Endometrium (tissue), 2 donors: ENCODE results near the gene PHLPP2.

Source experiments
- FAIRE-seq: peaks from 2 replicates; lab custom pipeline; 2012; peaks lifted over from hg19 to GRCh38; lab: Jason Lieb, UNC
- donor health status: control.
- donor health status: control.

PHLPP2 gene

GRCh38 chr16:71670537-71670936 lies 54.0 kb downstream of the PHLPP2 start:
- FAIRE-seq = no peak

GRCh38 chr16:71669926-71670536 lies 54.5 kb downstream of the PHLPP2 start:
- no peak for FAIRE-seq

DNA sequence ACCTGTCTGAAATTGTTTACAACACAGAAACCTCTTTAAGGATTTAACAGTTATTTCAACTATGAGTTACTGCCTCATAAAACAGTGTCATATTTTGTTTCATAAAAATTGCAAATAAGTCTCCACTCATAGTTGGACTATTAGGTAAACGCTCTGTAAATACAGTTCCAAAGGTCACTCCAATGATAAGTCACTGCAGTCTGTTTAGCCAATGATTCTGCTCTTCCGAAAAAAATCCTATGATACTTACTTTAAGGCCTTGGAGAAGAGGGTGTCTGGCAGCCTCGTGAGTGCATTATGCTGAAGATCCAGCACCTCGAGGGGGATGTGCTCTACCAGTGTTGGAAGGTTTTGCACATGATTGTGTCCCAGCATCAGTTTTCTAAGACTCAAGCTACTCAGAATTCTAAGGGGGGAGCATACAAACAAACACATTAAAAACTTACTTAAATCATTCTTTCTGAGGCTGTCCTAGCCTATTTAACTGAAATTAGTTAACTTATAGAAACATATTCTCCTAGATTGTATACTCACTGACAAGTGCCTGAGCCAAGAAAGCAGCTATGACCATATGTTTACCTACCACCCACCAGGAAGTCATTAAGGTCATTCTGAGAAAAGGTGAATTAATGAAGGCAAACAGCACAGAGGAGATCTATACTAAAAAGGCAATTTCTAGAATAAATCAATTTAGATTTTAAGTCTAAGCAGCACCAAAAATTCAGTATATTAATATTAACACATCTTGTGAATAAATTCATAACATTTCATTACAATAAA lies 57.4 kb downstream of the PHLPP2 start:
- FAIRE-seq = no peak

DNA sequence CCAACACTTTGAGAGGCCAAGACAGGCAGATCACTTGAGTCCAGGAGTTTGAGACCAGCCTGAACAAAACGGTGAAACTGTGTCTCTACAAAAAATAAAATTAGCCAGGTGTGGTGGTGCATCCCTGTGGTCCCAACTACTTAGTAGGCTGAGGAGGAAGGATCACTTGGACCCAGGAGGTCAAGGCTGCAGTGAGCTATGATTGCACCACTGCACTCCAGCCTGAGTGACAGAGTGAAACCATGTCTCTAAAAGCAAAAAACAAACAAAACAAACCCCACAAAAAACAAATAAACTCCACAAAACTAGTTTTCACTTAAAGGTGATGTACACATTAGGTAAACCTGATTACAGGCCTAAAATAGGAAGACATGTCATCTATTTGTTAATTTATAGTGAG lies 58.2 kb downstream of the PHLPP2 start:
- no peak for FAIRE-seq

DNA sequence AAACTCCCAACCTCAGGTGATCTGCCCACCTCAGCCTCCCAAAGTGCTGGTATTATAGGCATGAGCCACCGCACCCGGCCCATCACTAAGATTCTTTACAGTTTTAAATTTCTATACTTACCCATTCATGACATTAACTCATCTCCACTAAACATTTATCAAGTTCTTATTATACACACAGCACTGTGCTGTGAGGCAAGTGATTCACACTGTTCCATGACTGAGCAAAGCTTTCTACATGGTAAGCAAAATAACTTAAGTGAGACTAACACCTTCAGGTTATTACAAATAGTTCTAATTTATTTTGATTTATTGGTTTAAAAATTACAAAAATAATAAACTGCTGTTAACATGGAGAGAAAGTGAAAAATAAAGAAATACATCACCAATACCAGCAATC lies 65.0 kb downstream of the PHLPP2 start:
- FAIRE-seq = no peak

DNA sequence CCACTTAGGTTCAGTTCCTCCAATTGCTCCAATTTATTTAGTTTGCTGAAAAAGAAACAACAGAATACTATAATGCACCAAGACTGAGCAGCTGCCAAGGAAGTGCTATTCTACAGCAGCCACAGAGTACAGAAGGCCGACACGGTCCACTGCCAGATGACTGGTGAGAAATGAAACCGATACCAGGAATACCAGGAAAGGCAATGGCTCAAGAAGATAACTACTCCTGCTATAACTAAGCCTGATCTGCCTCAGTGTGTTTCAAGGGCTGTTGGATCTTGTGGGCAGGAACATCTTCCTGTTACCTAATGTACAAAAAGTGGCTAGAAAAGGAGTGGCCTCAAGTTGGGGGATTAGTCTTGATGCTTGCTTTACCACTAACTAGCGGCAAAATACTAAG lies 65.7 kb downstream of the PHLPP2 start:
- FAIRE-seq = no peak

- FAIRE-seq = no peak
Observed at GRCh38 chr16:71649704-71650103, 74.8 kb downstream of the PHLPP2 start.

- no peak for FAIRE-seq
Observed at GRCh38 chr16:71648921-71649320, 75.6 kb downstream of the PHLPP2 start.

DNA sequence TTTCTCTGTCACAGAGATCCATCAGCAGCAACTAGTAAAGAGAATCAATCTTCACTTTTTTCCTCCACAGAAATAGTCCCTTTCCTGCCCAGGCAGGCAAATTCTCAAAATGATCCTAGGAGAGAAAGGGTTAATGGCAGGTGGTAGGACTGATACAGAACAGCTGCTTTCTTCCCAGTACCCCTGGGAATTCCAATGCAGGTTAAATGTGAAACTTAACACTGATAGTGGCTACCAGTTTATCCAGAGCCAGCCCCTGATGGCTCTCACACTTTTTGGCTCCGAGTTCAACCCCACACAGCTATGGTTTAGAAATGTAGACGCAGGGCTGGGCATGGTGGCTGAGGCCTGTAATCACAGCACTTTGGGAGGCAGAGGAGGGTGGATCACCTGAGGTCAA lies 76.3 kb downstream of the PHLPP2 start:
- FAIRE-seq = no peak

- FAIRE-seq = no peak
Observed at GRCh38 chr16:71647391-71647790, 77.1 kb downstream of the PHLPP2 start.

DNA sequence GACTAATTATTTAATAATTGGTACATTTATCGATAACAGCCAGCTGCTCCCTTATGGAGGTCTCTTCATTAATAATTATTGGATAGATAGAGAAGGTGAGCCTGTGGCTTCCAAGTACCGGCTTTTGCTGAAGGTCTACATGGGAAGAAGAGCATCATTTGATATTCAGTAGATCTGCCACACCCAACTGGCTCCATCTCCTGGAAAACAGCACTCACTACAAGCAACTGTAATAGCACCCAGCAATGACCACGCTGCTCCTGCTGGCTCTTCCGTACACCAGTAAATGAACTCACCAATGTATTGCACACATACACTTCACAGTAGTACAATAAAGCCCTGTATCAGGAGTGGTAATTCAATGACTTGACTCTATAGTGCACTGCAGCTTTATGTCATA lies 79.1 kb downstream of the PHLPP2 start:
- FAIRE-seq = no peak

- no peak for FAIRE-seq
Observed at GRCh38 chr16:71637398-71637797, 87.1 kb downstream of the PHLPP2 start.

DNA sequence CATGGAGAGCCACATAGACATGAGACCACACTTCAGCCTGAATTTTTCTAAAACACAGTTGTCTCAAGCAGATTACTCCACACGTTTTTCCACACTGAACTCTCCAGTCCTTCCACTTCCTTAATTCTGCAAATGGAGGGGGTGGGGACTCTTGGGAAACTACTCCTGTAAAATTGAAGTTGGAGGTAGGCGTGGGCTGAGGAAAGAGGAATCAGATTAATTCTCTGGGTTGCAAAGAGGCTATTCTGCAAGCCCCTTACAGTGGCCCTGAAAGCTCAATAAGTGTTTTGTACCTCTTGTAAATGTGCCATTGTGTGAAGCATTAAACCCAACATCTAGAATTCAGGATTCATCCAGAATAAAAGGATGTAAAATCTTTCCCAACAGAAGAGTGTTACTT lies 88.9 kb downstream of the PHLPP2 start:
- FAIRE-seq = no peak

- no peak for FAIRE-seq
Observed at GRCh38 chr16:71631776-71632175, 92.7 kb downstream of the PHLPP2 start.

DNA sequence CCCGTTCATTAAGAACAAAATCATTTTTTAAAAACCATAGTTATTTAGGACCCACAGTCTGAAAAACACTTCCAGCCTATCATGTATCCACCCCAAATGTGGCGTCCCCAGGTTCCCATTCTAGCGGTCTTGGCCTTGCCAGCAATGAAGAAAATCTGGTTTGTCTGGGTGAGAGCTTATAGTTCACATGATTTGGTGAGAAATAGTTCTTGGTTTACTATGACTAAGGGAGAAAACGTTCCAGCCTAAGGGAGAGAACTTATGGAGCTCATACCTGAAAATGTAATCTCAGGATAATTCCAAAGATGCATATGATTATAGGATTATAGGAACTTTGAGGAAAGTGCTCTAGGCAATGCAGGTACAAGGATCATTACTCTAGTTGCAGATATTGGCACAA lies 93.7 kb downstream of the PHLPP2 start:
- no peak for FAIRE-seq

DNA sequence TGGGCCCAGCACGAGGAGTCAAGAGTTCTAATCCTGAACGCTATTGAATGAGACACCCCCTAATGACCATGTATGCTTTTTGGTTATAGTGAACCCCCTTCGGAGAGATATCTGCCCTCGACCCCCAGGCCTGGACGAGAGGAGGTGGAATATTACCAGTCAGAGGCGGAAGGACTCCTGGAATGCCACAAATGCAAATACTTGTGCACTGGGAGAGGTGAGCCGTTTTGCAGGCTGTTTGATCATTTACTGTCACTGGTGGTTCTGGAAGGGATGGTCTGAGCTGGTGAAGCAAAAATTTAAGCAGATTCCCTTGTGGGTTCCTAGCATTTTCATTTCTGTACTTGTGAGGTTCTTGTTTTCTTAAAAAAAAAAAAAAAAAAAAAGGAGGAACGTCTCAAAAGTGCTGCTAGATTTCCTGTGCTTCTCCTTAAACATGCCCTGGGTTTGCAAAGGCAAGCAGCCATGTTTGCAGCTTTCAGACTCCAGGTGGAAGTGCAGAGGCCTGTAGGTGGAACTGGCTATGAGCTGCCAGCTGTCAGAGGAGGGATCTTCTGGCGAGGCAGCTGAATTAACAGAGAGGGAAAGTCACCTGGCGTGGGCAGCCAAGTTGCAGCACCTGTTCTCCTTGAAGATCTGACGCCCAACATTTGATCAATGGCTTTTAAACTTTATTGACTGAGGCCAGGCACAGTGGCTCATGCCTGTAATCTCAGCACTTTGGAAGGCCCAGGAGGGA lies 95.1 kb downstream of the PHLPP2 start:
- FAIRE-seq = no peak

DNA sequence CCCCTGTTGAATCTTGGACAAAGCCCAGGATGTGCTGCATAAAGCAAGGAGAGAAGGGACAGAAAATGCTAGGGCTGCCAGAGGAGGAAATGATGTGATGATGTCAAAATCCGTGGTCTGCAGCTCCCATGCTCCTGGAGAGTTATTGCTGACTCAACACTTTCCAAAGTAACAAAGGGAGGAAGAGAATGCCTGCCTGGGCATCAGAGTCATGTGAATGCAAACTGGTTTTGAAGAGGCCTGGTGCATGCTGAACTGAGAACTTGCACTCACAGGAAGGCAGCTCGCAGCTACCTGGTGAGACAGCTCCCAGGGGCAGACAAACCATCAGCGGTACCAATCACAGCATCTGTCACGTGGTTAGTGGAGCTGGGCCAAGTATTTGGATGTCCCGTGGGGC lies 95.7 kb downstream of the PHLPP2 start:
- no peak for FAIRE-seq

- no peak for FAIRE-seq
Observed at GRCh38 chr16:71627731-71628181, 96.7 kb downstream of the PHLPP2 start.

DNA sequence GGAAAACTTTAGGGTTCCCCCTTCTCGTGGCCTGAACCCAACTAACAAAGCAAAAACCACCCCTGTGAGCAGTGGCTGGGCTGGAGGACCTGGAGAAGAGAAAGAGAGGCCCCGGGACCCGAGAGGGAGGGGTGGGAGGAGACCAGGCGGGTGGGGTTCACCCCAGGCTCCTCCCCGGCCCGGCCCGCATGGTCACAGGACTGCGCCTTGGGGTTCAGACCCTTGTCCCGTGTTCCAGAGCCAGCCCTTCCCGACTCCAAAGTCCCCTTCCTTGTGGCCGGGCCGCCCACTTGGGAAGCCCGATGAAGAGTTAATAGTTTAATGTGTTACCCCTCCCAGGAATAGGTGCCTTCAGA lies 97.7 kb downstream of the PHLPP2 start:
- FAIRE-seq = no peak

GRCh38 chr16:71626018-71626857 lies 98.3 kb downstream of the PHLPP2 start, which contains the start of gene MARVELD3:
Gene MARVELD3, plus strand, starts transcription at chr16:71626184. Its CDS starts 46 bp downstream, at chr16:71626230.
- no peak for FAIRE-seq

DNA sequence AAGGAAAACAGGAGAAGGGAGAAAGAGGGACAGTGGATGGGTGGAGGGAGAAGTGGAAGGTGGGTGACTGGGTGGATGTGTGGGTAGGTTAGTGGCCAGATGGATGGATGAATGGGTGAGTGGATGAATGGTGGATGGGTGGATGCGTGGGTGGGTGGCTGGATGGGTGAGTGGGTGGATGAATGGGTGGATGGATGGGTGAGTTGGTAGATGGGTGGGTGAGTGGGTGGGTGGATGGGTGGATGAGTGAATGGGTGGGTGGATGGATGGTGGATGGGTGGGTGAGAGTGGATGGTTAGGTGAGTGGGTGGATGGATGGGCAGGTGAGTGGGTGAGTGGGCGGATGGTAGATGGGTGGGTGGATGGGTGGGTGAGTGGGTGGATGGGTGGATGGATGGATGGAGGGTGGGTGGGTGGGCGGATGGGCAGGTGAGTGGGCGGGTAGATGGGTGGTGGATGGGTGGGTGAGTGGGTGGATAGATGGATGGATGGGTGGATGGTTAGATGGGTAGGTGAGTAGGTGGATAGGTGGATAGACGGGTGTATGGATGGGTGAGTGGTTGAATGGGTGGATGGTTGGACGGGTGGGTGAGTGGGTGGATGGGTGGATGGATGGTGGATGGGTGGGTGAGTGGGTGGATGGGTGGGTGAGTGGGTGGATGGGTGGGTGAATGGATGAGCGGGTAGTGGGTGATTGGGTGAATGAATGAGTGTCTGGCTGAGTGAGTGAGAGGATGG lies 99.2 kb downstream of the PHLPP2 start:
- FAIRE-seq = no peak

DNA sequence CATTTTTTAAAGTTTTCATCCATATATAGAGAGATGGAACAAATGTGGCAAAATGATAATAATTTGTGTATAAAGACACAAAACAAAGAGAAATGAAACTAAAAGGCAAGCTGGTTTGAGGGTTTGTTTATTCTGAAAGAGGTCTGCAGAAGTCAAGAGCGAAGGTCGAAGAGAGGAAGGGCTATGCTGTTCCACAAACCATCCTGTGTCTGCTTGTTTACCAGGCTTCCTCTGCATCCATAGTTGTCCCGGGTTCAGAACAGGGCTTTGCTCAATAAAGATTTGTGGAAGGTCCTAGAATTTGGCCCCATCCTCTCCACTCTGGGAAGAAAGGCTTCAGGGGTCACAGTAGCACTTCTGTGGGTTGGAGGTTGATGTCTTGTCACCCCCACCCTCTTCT lies 100.9 kb downstream of the PHLPP2 start:
- no peak for FAIRE-seq
